ENCODE measurements around the gene MRGPRF. TPM values are rescaled to one million over a fixed set of nuclear protein-coding genes. Genes with fewer than 3 reads are reported as not detected.

MRGPRF gene
- total RNA-seq, 4 donors from 2014 or later: 17.9 to 119 (median 43.6) TPM

- peaks cover 0 to 7% (median 3%) of the 10 kb centered on the region in 4 donors for H3K4me1 ChIP-seq
- no peak overlapping the region for H3K4me3 ChIP-seq
- no peaks in the 10 kb centered on the region for H3K27me3 ChIP-seq
- intact Hi-C loops (cut with DNase I; ENCODE audit: low total_unique reads) (no loop called here), in situ Hi-C loops (cut with MboI; ENCODE audit: low pct_ligation_motif_present in 1 of 4, low pct_unique_long_range_greater_than_20kb in 1 of 4, low sequenced_read_pairs in 3 of 4) (no loop called here)
- 71% methylated on average over 7 of the region's 7 CpGs; no CpG with 5 or more reads in 1 of the 2 donors for WGBS, 2 donors (ENCODE audit: low coverage in 1 of 2)
- no peaks in the 10 kb centered on the region for H3K36me3 ChIP-seq
- no peak for DNase-seq
- no peak overlapping the region for H3K27ac ChIP-seq
- H3K9me3 ChIP-seq: no peaks in the 10 kb centered on the region
- TF ChIP-seq CTCF (IDR thresholded peaks at IDR 0.05): no peak
- TF ChIP-seq POLR2A (IDR thresholded peaks at IDR 0.05): no peak
- no peak for TF ChIP-seq EP300 (IDR thresholded peaks at IDR 0.05; ENCODE audit: low read depth)
- no peak for TF ChIP-seq POLR2AphosphoS5 (IDR thresholded peaks at IDR 0.05)
Observed at GRCh38 chr11:69032833-69033232, 19.8 kb upstream of the MRGPRF start.

- no peaks in the 10 kb centered on the region for H3K36me3 ChIP-seq
- intact Hi-C loops (cut with DNase I; ENCODE audit: low total_unique reads): no loop called here
- H3K9me3 ChIP-seq: no peaks in the 10 kb centered on the region
- TF ChIP-seq POLR2A (IDR thresholded peaks at IDR 0.05) (no peak), POLR2AphosphoS5 (IDR thresholded peaks at IDR 0.05) (peak in 1 of 3 donors; percentile 12)
- H3K27me3 ChIP-seq: no peaks in the 10 kb centered on the region
- peaks cover 0 to 2% (median under 1%) of the 10 kb centered on the region in 4 donors for H3K4me1 ChIP-seq
- no peak overlapping the region for H3K27ac ChIP-seq
- no peak for DNase-seq
- in situ Hi-C loops (cut with MboI; ENCODE audit: low pct_ligation_motif_present in 1 of 4, low pct_unique_long_range_greater_than_20kb in 1 of 4, low sequenced_read_pairs in 3 of 4): no loop called here
- WGBS, 2 donors (ENCODE audit: low coverage in 1 of 2): 66 to 70% methylated on average over 6 of the region's 6 CpGs
- H3K4me3 ChIP-seq: no peak overlapping the region
Observed at GRCh38 chr11:69030301-69030700, 17.3 kb upstream of the MRGPRF start.

- no peak overlapping the region for H3K27ac ChIP-seq
- in situ Hi-C loops (cut with MboI; ENCODE audit: low pct_ligation_motif_present in 1 of 4, low pct_unique_long_range_greater_than_20kb in 1 of 4, low sequenced_read_pairs in 3 of 4): no loop called here
Observed at GRCh38 chr11:69027704-69028372, 14.8 kb upstream of the MRGPRF start.

GRCh38 chr11:69024509-69024908 is 11.5 kb upstream of the MRGPRF start:
- no peak overlapping the region for H3K4me3 ChIP-seq
- DNase-seq: no peak
- no peaks in the 10 kb centered on the region for H3K27me3 ChIP-seq
- 86% methylated on average over 6 of the region's 6 CpGs; no CpG with 5 or more reads in 1 of the 2 donors for WGBS, 2 donors (ENCODE audit: low coverage in 1 of 2)
- no peaks in the 10 kb centered on the region for H3K9me3 ChIP-seq
- no peak overlapping the region for H3K27ac ChIP-seq
- H3K4me1 ChIP-seq: no peaks in the 10 kb centered on the region
- no peaks in the 10 kb centered on the region for H3K36me3 ChIP-seq
- intact Hi-C loops (cut with DNase I; ENCODE audit: low total_unique reads): no loop called here
- in situ Hi-C loops (cut with MboI; ENCODE audit: low pct_ligation_motif_present in 1 of 4, low pct_unique_long_range_greater_than_20kb in 1 of 4, low sequenced_read_pairs in 3 of 4): no loop called here
- TF ChIP-seq POLR2AphosphoS5 (IDR thresholded peaks at IDR 0.05): no peak
- no peak for TF ChIP-seq EP300 (IDR thresholded peaks at IDR 0.05; ENCODE audit: low read depth)
- TF ChIP-seq CTCF (IDR thresholded peaks at IDR 0.05): no peak
- TF ChIP-seq POLR2A (IDR thresholded peaks at IDR 0.05): no peak

More at GRCh38 chr11:69027704-69028372, 14.8 kb upstream of the MRGPRF start:
- Histone ChIP-seq H3K27me3 (no peaks in the 10 kb centered on the region), H3K9me3 (no peaks in the 10 kb centered on the region), H3K36me3 (no peaks in the 10 kb centered on the region), H3K4me3 (no peak overlapping the region), H3K4me1 (no peaks in the 10 kb centered on the region)
- intact Hi-C loops (cut with DNase I; ENCODE audit: low total_unique reads): no loop called here
- WGBS, 2 donors (ENCODE audit: low coverage in 1 of 2): 42 to 73% methylated on average over 4 to 9 of the region's 9 CpGs
- no peak for DNase-seq
- no peak for TF ChIP-seq POLR2A (IDR thresholded peaks at IDR 0.05)
- TF ChIP-seq EP300 (IDR thresholded peaks at IDR 0.05; ENCODE audit: low read depth): no peak
- no peak for TF ChIP-seq POLR2AphosphoS5 (IDR thresholded peaks at IDR 0.05)
- no peak for TF ChIP-seq CTCF (IDR thresholded peaks at IDR 0.05)
